Tibial nerve (tissue), 4 donors: ENCODE measurements around the gene GATA6.

Source experiments
- CTCF ChIP-seq, 5 experiments: fragments of 200-600 bp in 3 of 5; fragments of 450-650 bp in 2 of 5; sonication (generic) in 3 of 5; IDR thresholded peaks; one replicate each; pipeline ENCODE4 v1.5.1; 2016 to 2019; ENCODE audit warnings: antibody characterized with exemption in 5 of 5, mild to moderate bottlenecking in 3 of 5, moderate library complexity in 2 of 5
- EP300 ChIP-seq, 2 donors: sonication (generic); formaldehyde crosslinking; IDR thresholded peaks; one replicate each; pipeline ENCODE4 v1.6.1; 2017; ENCODE audit warnings: antibody characterized with exemption in 2 of 2, mild to moderate bottlenecking in 1 of 2
- POLR2A ChIP-seq, 2 donors: fragments of 450-650 bp; IDR thresholded peaks; one replicate each; pipeline ENCODE4 v1.6.1; 2017; ENCODE audit warnings: antibody characterized with exemption in 2 of 2, mild to moderate bottlenecking in 2 of 2, moderate library complexity in 2 of 2

- TF ChIP-seq CTCF (IDR thresholded peaks at IDR 0.05) = no peak
- TF ChIP-seq POLR2A (IDR thresholded peaks at IDR 0.05) = no peak
- no peak for TF ChIP-seq EP300 (IDR thresholded peaks at IDR 0.05)
Observed at GRCh38 chr18:22191923-22192322, 22.5 kb downstream of the GATA6 start.
